ENCODE data around the gene WDFY1.

WDFY1 gene

DNA sequence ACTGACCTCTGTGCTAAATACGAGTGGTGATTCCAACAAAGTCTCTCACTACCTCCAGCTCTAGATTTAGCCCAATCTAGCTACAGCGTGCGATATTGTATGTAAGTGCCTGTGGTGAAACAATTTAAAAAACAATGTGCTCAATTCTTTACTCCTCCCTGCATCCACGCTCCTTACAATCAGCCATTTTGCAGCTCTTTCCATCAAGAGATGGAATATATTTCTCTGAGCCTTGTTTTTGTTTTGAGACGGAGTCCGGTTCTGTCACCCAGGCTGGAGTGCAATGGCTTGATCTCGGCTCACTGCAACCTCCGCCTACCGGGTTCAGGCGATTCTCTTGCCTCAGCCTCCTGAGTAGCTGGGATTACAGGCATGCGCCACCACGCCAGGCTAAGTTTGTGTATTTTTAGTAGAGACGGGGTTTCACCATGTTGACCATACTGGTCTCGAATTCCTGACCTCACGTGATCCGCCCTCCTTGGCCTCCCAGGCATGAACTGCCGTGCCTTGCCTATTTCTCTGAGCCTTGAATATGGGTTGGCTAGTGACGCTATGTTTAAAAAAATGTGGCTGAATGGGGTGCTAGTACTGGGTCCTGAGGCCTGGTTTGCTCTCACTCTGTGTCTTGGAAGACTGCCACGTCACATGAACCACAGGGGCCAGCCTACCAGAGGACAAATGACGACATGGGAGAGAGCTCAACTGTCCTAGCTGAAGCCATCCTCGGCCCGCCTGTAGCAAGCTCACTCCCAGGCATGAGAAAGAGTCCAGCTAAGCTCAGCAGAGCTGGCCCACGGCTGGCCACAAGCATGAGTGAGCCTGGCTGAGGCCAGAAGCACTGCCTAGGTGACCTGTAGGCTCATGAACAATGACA lies 14.8 kb downstream of the WDFY1 start:
- DNase-seq (ENCODE audit: low read depth): no peak

GRCh38 chr2:223929571-223930102 lies 15.5 kb downstream of the WDFY1 start:
- no peak for DNase-seq (ENCODE audit: low read depth)

GRCh38 chr2:223928113-223929006 lies 16.8 kb downstream of the WDFY1 start:
- DNase-seq (ENCODE audit: low read depth): no peak

- DNase-seq (ENCODE audit: low read depth): peak; percentile 46
These were observed 20.0 kb downstream of the WDFY1 start for GRCh38 chr2:223925106-223925505.

DNA sequence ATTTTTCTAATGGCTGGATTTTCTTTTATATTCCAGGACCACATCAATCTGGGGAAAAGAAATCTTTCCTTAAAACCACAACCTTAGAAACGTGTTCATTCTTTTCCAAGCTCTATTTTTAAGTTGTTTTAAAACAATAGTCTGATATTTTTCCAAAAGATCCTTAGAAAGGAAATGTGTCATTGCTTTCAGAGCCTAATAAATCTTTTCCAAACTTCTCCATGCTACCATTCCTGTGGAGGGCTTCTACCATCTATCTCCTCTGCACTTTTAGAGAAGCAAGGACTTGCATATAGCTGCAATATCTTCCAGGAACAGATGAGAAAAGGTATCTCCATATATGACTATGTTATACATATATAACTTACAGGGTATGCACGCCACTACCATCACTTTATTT lies 21.2 kb downstream of the WDFY1 start:
- DNase-seq (ENCODE audit: low read depth): no peak

DNA sequence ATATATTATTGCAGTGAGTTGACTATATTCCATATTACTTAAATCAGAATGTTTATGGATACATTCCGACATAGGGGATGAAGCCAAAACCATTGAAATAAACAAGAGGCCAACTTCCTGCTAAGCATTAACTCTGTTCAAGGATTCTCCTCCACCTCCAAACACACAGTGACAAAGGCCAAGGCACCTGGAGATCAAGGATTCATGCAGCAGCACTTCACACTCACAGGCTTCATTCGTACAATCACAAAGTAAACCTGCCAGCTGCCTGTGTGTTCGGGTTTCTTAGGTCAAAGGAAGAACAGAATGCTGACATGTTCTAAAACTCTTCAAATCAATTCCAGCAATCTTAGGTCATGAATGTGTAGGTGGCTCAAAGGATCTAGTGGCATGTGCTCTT lies 22.8 kb downstream of the WDFY1 start:
- no peak for DNase-seq (ENCODE audit: low read depth)

DNA sequence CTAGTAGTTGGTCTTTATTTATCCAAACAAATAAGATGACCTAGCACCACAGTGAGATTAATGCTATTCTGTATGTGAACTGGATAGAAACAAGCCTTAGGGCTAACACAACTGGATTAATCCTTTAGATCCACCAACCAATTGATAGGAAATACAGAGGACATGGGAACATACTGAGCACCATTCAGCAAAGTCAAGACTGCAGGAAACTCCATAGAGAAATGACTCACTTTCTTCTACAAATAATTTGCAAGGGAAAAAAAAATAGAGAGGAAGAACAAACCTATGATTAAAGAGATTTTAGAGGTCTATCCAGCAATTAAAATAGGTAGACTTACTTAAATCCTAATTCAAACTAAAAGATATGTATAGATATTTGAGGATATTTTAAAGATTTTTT lies 23.9 kb downstream of the WDFY1 start:
- no peak for DNase-seq (ENCODE audit: low read depth)

GRCh38 chr2:223920109-223920508 lies 25.0 kb downstream of the WDFY1 start:
- no peak for DNase-seq (ENCODE audit: low read depth)

DNA sequence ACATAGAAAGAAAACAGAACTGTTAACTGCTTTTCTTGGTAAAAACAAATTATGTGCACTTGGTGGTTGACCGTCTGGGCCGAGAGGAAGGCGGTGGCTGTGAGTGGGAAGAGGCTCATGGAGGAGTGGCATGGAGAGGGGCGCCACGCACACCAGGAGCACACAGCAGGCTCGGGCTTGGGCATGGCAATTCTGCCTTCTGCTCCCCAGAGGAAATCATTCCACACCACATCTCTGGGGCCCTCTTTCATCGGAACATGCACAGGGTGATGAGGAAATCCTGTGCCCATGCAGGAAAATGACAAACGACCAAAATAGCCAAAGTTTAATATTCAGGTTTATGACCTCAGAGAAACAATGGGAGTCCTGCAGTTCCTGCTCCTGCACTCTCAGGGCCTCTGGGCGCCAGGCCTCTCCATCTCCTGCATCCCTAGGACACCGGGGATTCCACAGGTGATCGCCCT lies 26.4 kb downstream of the WDFY1 start:
- DNase-seq (ENCODE audit: low read depth): no peak

GRCh38 chr2:223916181-223916920 lies 28.8 kb downstream of the WDFY1 start:
- DNase-seq (ENCODE audit: low read depth): no peak

GRCh38 chr2:223915071-223915470 lies 30.1 kb downstream of the WDFY1 start:
- no peak for DNase-seq (ENCODE audit: low read depth)

- peak; percentile 23 for DNase-seq (ENCODE audit: low read depth)
These were observed 30.8 kb downstream of the WDFY1 start for GRCh38 chr2:223914324-223914723.

DNA sequence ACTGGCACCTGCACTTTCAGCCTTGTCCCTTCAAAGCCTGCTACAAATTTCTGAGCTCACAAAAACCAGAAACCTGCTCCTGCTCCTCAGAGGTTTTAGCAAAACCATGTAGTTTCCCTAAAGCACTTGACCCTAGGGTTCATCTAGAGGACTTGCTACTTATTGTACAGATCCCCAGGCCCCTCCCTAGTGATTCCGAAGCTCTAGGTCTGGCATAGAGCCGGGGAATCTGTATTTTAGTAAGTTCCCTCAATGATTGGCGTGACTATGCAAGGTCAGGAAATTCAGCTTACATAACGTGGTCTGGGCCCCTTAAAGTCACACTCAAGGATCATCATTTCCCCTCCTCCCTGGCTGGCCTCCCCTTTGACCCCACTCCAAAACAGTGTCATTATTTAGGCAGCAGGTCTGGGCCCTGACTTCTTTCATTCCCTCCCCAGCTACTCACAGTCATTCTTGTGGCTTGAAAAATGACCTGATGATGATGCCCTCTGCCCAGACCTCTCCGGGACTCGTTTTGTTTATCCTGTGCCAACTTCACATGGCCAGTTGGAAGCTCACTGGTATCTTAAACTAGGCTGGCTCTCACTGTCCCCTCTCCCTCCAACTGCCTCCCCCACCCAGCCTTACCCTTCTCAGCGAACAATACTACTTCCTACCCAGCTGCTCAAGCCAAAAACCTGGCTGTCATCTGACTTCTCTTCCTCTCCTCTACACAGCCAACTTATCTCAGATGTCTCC lies 36.0 kb downstream of the WDFY1 start:
- DNase-seq (ENCODE audit: low read depth): no peak

- no peak for DNase-seq (ENCODE audit: low read depth)
These were observed 36.7 kb downstream of the WDFY1 start for GRCh38 chr2:223908304-223908998.

DNA sequence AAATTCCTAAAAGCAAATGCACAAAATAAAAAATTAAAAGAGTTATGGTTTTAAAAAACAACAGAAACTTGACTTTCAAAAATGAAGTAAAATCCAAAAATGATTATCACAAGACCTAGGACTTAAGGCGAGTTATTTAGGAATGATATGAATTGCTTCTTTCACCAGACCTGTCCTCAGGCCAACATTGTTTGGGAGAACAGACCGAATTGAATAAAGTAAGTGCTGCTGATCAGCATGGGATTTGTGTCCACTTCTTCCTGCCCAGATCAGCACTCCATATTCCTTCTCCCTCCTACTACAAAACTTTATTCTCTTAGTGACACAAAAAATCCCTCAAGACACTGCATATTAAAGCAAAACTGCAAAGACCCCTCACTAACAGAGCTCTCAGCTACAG lies 39.1 kb downstream of the WDFY1 start:
- no peak for DNase-seq (ENCODE audit: low read depth)

- DNase-seq (ENCODE audit: low read depth): no peak
These were observed 43.3 kb downstream of the WDFY1 start for GRCh38 chr2:223901854-223902253.

DNA sequence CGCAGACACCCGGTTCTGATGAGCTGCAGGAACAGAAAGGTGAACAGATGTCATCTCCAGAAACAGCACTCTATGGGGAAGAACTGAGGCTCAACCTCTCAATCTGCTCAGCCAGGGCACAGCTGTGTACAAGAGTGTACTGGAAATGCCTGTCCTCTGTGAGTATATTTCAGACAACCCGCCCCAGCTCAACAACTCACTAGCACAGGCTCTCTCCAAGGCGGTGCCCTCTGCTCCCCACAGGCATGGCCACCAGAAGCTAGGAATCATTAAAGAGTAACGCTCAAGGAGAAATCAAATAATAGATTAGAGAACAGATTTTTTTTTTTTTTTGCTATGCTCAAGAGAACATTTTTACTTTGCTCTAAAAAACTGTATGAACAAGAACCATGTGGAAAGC lies 43.8 kb downstream of the WDFY1 start:
- DNase-seq (ENCODE audit: low read depth): no peak

GRCh38 chr2:223900531-223900930 lies 44.6 kb downstream of the WDFY1 start:
- no peak for DNase-seq (ENCODE audit: low read depth)

GRCh38 chr2:223900066-223900465 lies 45.1 kb downstream of the WDFY1 start:
- no peak for DNase-seq (ENCODE audit: low read depth)

- DNase-seq (ENCODE audit: low read depth): peak; percentile 21
These were observed 47.3 kb downstream of the WDFY1 start for GRCh38 chr2:223897669-223898330.
